ENCODE measurements around the gene CLEC10A.
"Not testable (repeated sequence)": the region's sequence is repeated elsewhere in the genome, so short reads cannot be mapped to it uniquely, and the experiment has no call there.

CLEC10A gene

GRCh38 chr17:7101531-7101930 is 21.5 kb upstream of the CLEC10A start:
- peaks cover 23% of the 10 kb centered on the region for H3K27me3 Mint-ChIP-seq (ENCODE audit: low read depth)
- H3K9me3 Mint-ChIP-seq: no peaks in the 10 kb centered on the region

DNA sequence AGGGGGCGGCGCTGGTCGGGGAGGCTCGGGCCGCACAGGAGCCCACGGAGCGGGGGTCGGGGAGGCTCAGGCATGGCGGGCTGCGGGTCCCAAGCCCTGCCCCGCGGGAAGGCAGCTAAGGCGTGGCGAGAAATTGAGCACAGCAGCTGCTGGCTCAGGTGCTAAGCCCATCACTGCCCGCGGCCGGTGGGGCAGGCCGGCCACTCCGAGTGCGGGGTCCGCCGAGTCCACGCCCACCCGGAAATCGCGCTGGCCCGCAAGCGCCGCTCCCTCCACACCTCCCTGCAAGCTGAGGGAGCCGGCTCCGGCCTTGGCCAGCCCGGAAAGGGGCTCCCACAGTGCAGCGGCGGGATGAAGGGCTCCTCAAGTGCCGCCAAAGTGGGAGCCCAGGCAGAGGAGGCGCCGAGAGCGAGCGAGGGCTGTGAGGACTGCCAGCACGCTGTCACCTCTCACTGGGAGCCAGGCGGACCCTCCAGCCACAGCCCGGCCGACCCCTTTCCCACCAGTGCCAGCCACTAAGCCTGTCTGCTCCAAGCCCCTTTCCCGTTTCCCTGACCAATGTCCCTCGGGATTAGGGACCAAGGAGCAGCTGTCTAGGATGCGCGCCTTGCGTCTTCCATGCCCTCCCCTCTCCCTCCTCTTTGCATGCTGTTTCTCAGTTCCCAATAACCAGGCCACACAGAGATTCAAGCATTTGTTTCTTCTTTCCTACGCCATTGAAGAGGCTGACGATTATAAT is 20.8 kb upstream of the CLEC10A start:
- H3K9me3 Mint-ChIP-seq; H3K27ac Mint-ChIP-seq; H3K4me3 Mint-ChIP-seq; H3K4me1 Mint-ChIP-seq; H3K36me3 Mint-ChIP-seq (ENCODE audit: low read depth): not testable (repeated sequence)
- peaks cover 23% of the 10 kb centered on the region for H3K27me3 Mint-ChIP-seq (ENCODE audit: low read depth)

More at GRCh38 chr17:7101531-7101930, 21.5 kb upstream of the CLEC10A start:
- H3K36me3 Mint-ChIP-seq (ENCODE audit: low read depth): no peaks in the 10 kb centered on the region
- no peak overlapping the region for H3K27ac Mint-ChIP-seq
- no peaks in the 10 kb centered on the region for H3K4me1 Mint-ChIP-seq
- TF ChIP-seq CTCF (IDR thresholded peaks at IDR 0.05; ENCODE audit: unreplicated experiment in 3 of 3): no peak
- H3K4me3 Mint-ChIP-seq: no peak overlapping the region

DNA sequence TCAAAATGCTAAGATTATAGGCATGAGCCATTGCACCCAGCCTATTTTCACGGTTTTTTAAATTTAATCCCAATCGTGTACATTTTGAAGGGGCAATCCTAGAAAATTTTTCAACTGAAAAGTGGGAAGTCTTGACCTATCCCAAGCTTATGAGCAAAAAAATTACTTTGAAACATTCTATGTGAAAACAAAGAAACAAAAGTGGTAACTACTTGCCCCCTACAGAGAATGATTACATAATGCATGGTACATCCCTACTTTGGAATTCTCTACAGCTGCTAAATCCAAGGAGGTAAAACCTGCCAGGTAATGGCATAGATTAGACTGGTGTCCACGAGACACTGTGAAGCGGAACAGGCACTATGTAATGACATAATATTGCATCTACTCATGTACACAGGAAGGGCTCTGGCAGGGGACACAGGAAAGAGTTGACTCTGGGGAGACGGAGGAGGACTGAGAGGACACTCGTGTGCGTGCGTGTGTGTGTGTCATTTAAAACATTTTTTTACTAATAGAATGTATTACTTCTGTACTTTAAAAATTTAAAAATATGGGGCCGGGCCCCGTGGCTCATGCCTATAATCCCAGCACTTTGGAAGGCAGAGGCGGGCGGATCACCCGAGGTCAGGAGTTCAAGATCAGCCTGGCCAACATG is 18.9 kb upstream of the CLEC10A start:
- no peak overlapping the region for H3K4me3 Mint-ChIP-seq
- no peak overlapping the region for H3K27ac Mint-ChIP-seq
- no peaks in the 10 kb centered on the region for H3K9me3 Mint-ChIP-seq
- peaks cover 32% of the 10 kb centered on the region for H3K27me3 Mint-ChIP-seq (ENCODE audit: low read depth)
- no peaks in the 10 kb centered on the region for H3K4me1 Mint-ChIP-seq
- no peaks in the 10 kb centered on the region for H3K36me3 Mint-ChIP-seq (ENCODE audit: low read depth)
- TF ChIP-seq CTCF (IDR thresholded peaks at IDR 0.05; ENCODE audit: unreplicated experiment in 3 of 3): no peak

DNA sequence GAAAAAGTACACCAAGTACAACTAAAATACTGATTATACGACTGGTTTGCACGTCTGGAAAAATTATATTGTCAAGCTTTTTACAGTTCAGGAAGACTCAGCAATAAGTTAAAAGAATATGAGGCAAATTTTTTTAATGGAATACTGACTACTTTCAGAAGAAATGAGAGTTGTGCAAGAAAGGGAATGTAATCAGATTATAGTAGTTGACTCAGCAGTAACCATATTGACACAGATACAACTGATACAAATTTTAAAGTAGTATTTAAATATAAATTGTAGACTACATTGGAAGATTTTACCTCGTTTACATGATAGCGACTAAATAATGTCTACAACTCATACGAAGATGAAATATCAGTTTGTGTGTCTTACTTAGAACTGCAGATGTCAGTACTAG is 17.9 kb upstream of the CLEC10A start:
- Mint-ChIP-seq H3K27me3 (ENCODE audit: low read depth) (peaks cover 26% of the 10 kb centered on the region), H3K27ac (no peak overlapping the region), H3K4me1 (no peaks in the 10 kb centered on the region), H3K36me3 (ENCODE audit: low read depth) (no peaks in the 10 kb centered on the region), H3K9me3 (peaks cover 3% of the 10 kb centered on the region), H3K4me3 (no peak overlapping the region)
- no peak for TF ChIP-seq CTCF (IDR thresholded peaks at IDR 0.05; ENCODE audit: unreplicated experiment in 3 of 3)

DNA sequence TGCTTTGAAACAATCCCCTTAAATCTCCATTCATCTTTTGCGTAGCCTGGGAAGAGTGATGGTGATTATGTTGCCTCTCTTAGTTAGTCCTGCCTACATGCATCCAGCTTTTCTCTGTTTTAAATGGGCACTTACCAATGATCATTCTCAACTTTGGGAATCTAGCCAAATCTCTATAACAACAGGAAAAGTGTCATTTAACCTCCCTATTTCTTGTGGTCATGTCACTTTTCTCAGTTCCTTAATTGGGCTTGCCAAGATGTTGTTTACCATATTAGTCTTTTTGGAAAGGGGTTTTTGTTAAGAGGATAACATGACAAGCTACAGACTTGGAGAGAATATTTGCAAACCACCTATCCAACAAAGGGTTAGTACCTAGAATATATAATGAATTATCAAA is 15.6 kb upstream of the CLEC10A start:
- Mint-ChIP-seq H3K36me3 (ENCODE audit: low read depth) (no peaks in the 10 kb centered on the region), H3K4me3 (no peak overlapping the region), H3K4me1 (no peaks in the 10 kb centered on the region), H3K27ac (no peak overlapping the region), H3K9me3 (peaks cover 5% of the 10 kb centered on the region), H3K27me3 (ENCODE audit: low read depth) (peaks cover 10% of the 10 kb centered on the region)
- no peak for TF ChIP-seq CTCF (IDR thresholded peaks at IDR 0.05; ENCODE audit: unreplicated experiment in 3 of 3)

GRCh38 chr17:7094652-7095019 is 14.6 kb upstream of the CLEC10A start:
- H3K4me1 Mint-ChIP-seq: no peaks in the 10 kb centered on the region
- H3K9me3 Mint-ChIP-seq: peaks cover 5% of the 10 kb centered on the region
- no peaks in the 10 kb centered on the region for H3K36me3 Mint-ChIP-seq (ENCODE audit: low read depth)
- no peak overlapping the region for H3K4me3 Mint-ChIP-seq
- no peak overlapping the region for H3K27ac Mint-ChIP-seq
- TF ChIP-seq CTCF (IDR thresholded peaks at IDR 0.05; ENCODE audit: unreplicated experiment in 3 of 3): no peak
- H3K27me3 Mint-ChIP-seq (ENCODE audit: low read depth): peaks cover 10% of the 10 kb centered on the region

GRCh38 chr17:7091311-7092005 is 11.4 kb upstream of the CLEC10A start:
- not testable (repeated sequence) for H3K36me3 Mint-ChIP-seq (ENCODE audit: low read depth); H3K9me3 Mint-ChIP-seq

DNA sequence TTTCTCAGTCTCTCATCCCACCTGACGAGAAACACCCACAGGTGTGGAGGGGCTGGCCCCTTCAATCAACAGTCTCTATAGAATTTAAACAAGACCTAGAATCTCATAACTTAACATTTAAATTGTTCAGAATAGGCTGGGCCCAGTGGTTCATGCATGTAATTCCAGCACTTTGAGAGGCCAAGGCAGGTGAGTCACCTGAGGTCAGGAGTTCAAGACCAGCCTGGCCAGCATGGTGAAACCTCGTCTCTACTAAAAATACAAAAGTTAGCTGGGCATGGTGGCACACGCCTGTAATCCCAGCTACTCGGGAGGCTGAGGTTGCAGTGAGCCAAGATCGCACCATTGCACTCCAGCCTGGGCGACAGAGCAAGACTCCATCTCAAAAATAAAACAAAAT is 9.5 kb upstream of the CLEC10A start:
- H3K27me3 Mint-ChIP-seq (ENCODE audit: low read depth); H3K9me3 Mint-ChIP-seq: not testable (repeated sequence)

More at GRCh38 chr17:7091311-7092005, 11.4 kb upstream of the CLEC10A start:
- Mint-ChIP-seq H3K4me3 (peak overlapping the region; percentile 26 to 71 (median 67)), H3K27ac (peak overlapping the region; percentile 45 to 89 (median 83))
- not testable (repeated sequence) for H3K4me1 Mint-ChIP-seq; H3K27me3 Mint-ChIP-seq (ENCODE audit: low read depth)

GRCh38 chr17:7088442-7088841 is 8.4 kb upstream of the CLEC10A start:
- not testable (repeated sequence) for H3K9me3 Mint-ChIP-seq; H3K4me1 Mint-ChIP-seq; H3K4me3 Mint-ChIP-seq; H3K27me3 Mint-ChIP-seq (ENCODE audit: low read depth); H3K36me3 Mint-ChIP-seq (ENCODE audit: low read depth)
- H3K27ac Mint-ChIP-seq: peak overlapping the region; percentile 1 to 69 (median 8)

More for the DNA sequence above, 9.5 kb upstream of the CLEC10A start:
- not testable (repeated sequence) for H3K4me1 Mint-ChIP-seq; H3K36me3 Mint-ChIP-seq (ENCODE audit: low read depth); H3K27ac Mint-ChIP-seq; H3K4me3 Mint-ChIP-seq
